ENCODE measurements around the gene PSTPIP2.

GRCh38 chr18:46035696-46036680, 36.1 kb downstream of the PSTPIP2 start:
- TF ChIP-seq POLR2A (IDR thresholded peaks at IDR 0.05; ENCODE audit: low read length) (no peak), GATA1 (IDR thresholded peaks at IDR 0.05; ENCODE audit: low read depth, low read length) (no peak)

Data from erythroblast (primary cell).